Keratinocyte (primary cell): ENCODE measurements around the gene SRP14.

Source experiments
- EZH2 ChIP-seq: IDR thresholded peaks from one replicate; pipeline ENCODE4 v1.6.1; 2012; ENCODE audit warnings: inconsistent platforms, mild to moderate bottlenecking, low read length, moderate library complexity
- TF ChIP-seq, protein P1 (sequence below), 3 experiments: IDR thresholded peaks in 1 of 3; conservative IDR thresholded peaks in 1 of 3; optimal IDR thresholded peaks in 1 of 3; 2 replicates in 2 of 3; 3 replicates in 1 of 3; pipeline versions ENCODE3 to v1.5.1; 2011; ENCODE audit warnings: low read length in 3 of 3, mild to moderate bottlenecking in 3 of 3, moderate library complexity in 2 of 3, control low read depth in 1 of 3, inconsistent platforms in 1 of 3; ENCODE audit not compliant: insufficient read depth in 2 of 3; ENCODE audit errors: extremely low read depth in 1 of 3

DNA sequence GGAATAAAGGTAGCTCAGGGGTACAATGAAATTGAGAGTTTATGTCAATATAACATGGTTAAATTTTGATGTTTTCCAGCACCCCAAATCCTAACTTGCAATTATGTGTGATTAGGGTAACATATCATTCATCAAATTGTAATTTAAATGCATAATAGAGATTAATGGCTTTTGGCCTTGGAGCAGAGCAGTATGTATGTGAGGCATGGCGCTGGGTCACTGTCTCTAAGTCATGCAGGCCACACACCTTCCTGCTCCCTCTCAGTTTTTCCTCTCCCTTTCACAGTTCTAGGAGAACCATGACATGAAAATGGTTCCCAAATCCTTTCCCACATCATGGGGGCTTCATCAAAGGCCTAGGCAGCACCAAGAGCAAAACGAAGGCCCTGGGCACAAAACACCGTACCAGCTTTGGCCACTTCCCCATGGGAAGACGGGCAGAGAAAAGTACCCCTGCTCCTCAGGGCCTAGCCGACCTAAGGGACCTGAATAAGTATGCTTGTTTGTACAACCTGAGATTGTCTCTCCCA, 3.9 kb upstream of the SRP14 start:
- no peak for TF ChIP-seq EZH2
- TF ChIP-seq, protein P1, sequence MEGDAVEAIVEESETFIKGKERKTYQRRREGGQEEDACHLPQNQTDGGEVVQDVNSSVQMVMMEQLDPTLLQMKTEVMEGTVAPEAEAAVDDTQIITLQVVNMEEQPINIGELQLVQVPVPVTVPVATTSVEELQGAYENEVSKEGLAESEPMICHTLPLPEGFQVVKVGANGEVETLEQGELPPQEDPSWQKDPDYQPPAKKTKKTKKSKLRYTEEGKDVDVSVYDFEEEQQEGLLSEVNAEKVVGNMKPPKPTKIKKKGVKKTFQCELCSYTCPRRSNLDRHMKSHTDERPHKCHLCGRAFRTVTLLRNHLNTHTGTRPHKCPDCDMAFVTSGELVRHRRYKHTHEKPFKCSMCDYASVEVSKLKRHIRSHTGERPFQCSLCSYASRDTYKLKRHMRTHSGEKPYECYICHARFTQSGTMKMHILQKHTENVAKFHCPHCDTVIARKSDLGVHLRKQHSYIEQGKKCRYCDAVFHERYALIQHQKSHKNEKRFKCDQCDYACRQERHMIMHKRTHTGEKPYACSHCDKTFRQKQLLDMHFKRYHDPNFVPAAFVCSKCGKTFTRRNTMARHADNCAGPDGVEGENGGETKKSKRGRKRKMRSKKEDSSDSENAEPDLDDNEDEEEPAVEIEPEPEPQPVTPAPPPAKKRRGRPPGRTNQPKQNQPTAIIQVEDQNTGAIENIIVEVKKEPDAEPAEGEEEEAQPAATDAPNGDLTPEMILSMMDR (optimal IDR thresholded peaks at IDR 0.05 in 1 of 3, IDR thresholded peaks at IDR 0.05 in 1 of 3, conservative IDR thresholded peaks at IDR 0.05 in 1 of 3; ENCODE audit: extremely low read depth in 1 of 3, insufficient read depth in 2 of 3, low read length in 3 of 3): no peak
